ENCODE results near the gene RPL7A.
A peak's percentile ranks its signal among the peaks of the same experiment; 100 is the strongest.
"Not testable (repeated sequence)": the region's sequence is repeated elsewhere in the genome, so short reads cannot be mapped to it uniquely, and the experiment has no call there.

Gene RPL7A

GRCh38 chr9:133329306-133330156 lies 18.5 kb upstream of the RPL7A start:
- not testable (repeated sequence) for DNase-seq

- no peak for DNase-seq
These were observed 16.8 kb upstream of the RPL7A start for GRCh38 chr9:133331221-133331620.

GRCh38 chr9:133331641-133332380 lies 16.2 kb upstream of the RPL7A start:
- DNase-seq, result no peak

GRCh38 chr9:133332381-133332730 lies 15.7 kb upstream of the RPL7A start:
- no peak for DNase-seq

- no peak for DNase-seq
These were observed 15.0 kb upstream of the RPL7A start for GRCh38 chr9:133333011-133333410.

GRCh38 chr9:133333566-133333965 lies 14.5 kb upstream of the RPL7A start:
- no peak for DNase-seq

GRCh38 chr9:133334161-133334560 lies 13.9 kb upstream of the RPL7A start:
- no peak for DNase-seq

GRCh38 chr9:133334888-133335287 lies 13.1 kb upstream of the RPL7A start:
- not testable (repeated sequence) for DNase-seq

GRCh38 chr9:133335924-133336811 lies 11.8 kb upstream of the RPL7A start, which contains the start of gene SURF6:
Gene SURF6 (minus strand): TSS chr9:133336188. CDS start chr9:133336132, 56 bp downstream.
- peak; percentile 76 for DNase-seq

- no peak for DNase-seq
These were observed 8.4 kb upstream of the RPL7A start for GRCh38 chr9:133339641-133340040.

- DNase-seq, result peak; percentile 65
These were observed 7.8 kb upstream of the RPL7A start for GRCh38 chr9:133340256-133340655.

- no peak for DNase-seq
These were observed 7.1 kb upstream of the RPL7A start for GRCh38 chr9:133340916-133341315.

- peak; percentile 91 for DNase-seq
These were observed 6.5 kb upstream of the RPL7A start for GRCh38 chr9:133341369-133342068.

GRCh38 chr9:133342069-133342406 lies 6.0 kb upstream of the RPL7A start:
- no peak for DNase-seq

GRCh38 chr9:133342570-133342969 lies 5.4 kb upstream of the RPL7A start:
- no peak for DNase-seq

- no peak for DNase-seq
These were observed 3.9 kb upstream of the RPL7A start for GRCh38 chr9:133344071-133344470.

- DNase-seq, result no peak
These were observed 3.0 kb upstream of the RPL7A start for GRCh38 chr9:133344979-133345378.

- DNase-seq, result no peak
These were observed 2.4 kb upstream of the RPL7A start for GRCh38 chr9:133345596-133345995.

GRCh38 chr9:133346021-133346785 lies 1.8 kb upstream of the RPL7A start:
- DNase-seq, result no peak

GRCh38 chr9:133347515-133347984 lies 468 bp upstream of the RPL7A start:
- no peak for DNase-seq

GRCh38 chr9:133348718-133349573 lies 928 bp downstream of the RPL7A start:
- DNase-seq, result no peak

Measured in GF-D8 (cell line).